Stimulated activated effector memory CD8-positive, alpha-beta T cell treated with anti-CD3 and anti-CD28 coated beads, Interleukin-12 subunit alpha, Interleukin-12 subunit beta, amount 100 ng/mL, for 72 hours (primary cell): ENCODE data around the gene STOX2.
"Not testable (repeated sequence)": the region's sequence is repeated elsewhere in the genome, so short reads cannot be mapped to it uniquely, and the experiment has no call there.

Source experiments
- ATAC-seq: fragments of 150-1000 bp; cut with Tn5 transposase; 2 replicates; pipeline ENCODE4 v1.10.0; 2021
- DNase-seq, 2 donors: peaks; one replicate each; pipeline ENCODE4 v3.0.0; 2021 to 2022; ENCODE audit warnings: low spot score in 2 of 2
- H3K27ac Mint-ChIP-seq: one replicate; pipeline ENCODE4 v1.8.0; 2022; ENCODE audit warnings: mild to moderate bottlenecking, mixed read lengths
- H3K36me3 Mint-ChIP-seq: one replicate; pipeline ENCODE4 v1.8.0; 2022; ENCODE audit warnings: mild to moderate bottlenecking, mixed read lengths
- H3K4me1 Mint-ChIP-seq: one replicate; pipeline ENCODE4 v1.8.0; 2022; ENCODE audit warnings: mixed read lengths
- H3K4me3 Mint-ChIP-seq: one replicate; pipeline ENCODE4 v1.8.0; 2022; ENCODE audit warnings: mild to moderate bottlenecking, mixed read lengths
- H3K9me3 Mint-ChIP-seq: one replicate; pipeline ENCODE4 v1.8.0; 2022; ENCODE audit warnings: mixed read lengths

The STOX2 gene

DNA sequence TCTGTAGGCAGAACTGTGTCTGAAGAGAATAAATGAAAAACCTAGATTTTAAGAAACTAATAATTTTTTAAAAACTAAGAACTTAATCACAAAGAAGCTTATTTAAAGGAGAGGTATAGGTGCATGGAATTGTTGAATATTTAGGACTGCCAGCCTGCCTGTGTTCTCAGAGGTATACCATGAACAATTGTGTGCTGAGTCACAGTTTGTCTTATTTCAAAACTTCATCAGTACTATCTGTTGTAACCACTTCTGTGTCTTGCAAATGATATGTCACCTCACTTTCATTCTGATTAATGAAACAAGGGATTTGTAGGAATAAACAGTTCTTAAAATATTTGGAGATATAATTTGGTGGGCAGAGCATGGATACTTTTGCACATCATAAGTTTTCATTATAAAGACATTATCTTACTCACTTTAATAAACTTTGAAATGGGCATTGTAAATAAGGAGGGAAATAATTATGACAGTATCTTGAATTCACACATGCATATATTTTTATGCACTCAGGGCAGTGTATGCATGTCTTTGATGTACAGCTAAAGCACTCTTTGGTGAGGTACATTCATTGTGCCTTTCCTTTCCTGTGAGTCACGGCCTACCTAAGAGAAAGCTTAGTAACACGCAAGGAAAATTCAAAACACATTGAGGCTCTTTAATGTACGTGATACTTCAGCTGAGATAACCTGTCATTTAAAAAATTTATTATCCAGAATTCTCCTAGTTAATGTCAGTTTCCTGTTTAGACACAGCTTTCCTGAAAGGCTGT, 31.7 kb downstream of the STOX2 start:
- Mint-ChIP-seq H3K9me3 (no peaks in the 10 kb centered on the region), H3K4me1 (no peaks in the 10 kb centered on the region), H3K36me3 (no peaks in the 10 kb centered on the region), H3K27ac (no peak overlapping the region), H3K4me3 (no peak overlapping the region)
- DNase-seq (no peak), ATAC-seq (no peak)

DNA sequence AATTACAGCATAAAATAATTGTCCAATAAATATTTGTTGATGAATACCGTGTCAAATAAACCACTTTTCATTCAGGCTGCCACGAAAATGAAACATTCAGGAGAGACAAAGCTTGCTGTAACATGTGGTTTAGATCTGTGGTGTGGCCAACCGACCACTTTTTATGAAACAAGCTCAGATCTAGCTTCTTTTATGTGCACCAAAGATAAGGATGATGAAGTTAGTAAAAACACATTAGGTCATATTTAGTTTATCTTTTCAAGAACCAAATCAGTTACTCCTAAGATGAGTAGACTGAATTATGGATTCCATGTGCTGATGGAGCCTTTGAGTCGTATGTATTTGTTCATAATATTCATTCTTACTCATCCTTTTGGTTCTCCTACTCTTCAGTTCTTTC, 35.8 kb downstream of the STOX2 start:
- H3K4me1 Mint-ChIP-seq, result no peaks in the 10 kb centered on the region
- no peak for ATAC-seq
- no peaks in the 10 kb centered on the region for H3K36me3 Mint-ChIP-seq
- H3K4me3 Mint-ChIP-seq, result no peak overlapping the region
- H3K27ac Mint-ChIP-seq, result no peak overlapping the region
- no peak for DNase-seq
- H3K9me3 Mint-ChIP-seq, result no peaks in the 10 kb centered on the region

- DNase-seq (no peak), ATAC-seq (no peak)
- Mint-ChIP-seq H3K4me3 (no peak overlapping the region), H3K4me1 (no peaks in the 10 kb centered on the region), H3K9me3 (no peaks in the 10 kb centered on the region), H3K27ac (no peak overlapping the region), H3K36me3 (no peaks in the 10 kb centered on the region)
Observed at GRCh38 chr4:183941964-183942363, 36.9 kb downstream of the STOX2 start.

DNA sequence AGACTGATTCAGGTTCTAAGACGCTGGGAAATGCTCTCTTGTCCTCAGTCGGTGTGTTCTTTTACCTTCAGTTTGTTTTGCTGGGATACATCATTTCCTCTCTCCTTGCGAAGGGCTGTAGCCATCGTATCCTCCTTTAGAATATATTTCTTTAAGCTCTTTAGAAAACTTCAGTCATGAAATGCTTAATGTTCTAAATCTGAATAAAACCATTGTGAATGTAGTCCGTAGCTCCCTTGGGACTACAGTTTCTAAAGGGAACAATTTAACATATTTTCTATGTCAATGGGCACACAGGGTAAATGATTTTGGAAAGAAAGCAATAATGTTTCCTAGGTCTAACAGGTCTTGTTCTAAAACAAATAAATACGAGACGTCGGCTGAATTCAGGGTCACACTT, 40.6 kb downstream of the STOX2 start:
- Mint-ChIP-seq H3K36me3 (no peaks in the 10 kb centered on the region), H3K4me3 (no peak overlapping the region), H3K9me3 (no peaks in the 10 kb centered on the region), H3K4me1 (no peaks in the 10 kb centered on the region), H3K27ac (no peak overlapping the region)
- no peak for DNase-seq
- ATAC-seq, result no peak

DNA sequence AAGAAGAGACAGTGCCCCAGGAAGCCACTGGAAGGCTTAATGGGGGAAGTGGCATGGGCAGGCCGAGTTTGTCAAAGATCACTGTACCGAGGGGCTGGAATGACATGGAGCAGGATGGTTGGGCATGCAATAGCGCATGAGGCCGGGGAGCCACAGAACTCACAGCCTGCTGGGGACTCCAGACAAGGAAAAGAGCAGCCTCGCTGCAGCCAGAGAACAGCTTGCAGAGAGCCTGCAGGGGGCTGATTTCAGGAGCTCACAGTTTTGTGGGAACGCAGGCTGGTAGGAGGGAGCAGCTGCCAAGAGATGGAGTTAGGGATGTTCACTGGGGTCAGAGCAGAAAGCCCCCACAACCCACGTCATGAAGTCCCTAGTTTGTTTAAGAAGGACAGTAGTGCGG, 45.4 kb downstream of the STOX2 start:
- Mint-ChIP-seq H3K36me3 (no peaks in the 10 kb centered on the region), H3K9me3 (no peaks in the 10 kb centered on the region), H3K27ac (no peak overlapping the region), H3K4me3 (no peak overlapping the region), H3K4me1 (no peaks in the 10 kb centered on the region)
- no peak for ATAC-seq
- DNase-seq, result no peak

DNA sequence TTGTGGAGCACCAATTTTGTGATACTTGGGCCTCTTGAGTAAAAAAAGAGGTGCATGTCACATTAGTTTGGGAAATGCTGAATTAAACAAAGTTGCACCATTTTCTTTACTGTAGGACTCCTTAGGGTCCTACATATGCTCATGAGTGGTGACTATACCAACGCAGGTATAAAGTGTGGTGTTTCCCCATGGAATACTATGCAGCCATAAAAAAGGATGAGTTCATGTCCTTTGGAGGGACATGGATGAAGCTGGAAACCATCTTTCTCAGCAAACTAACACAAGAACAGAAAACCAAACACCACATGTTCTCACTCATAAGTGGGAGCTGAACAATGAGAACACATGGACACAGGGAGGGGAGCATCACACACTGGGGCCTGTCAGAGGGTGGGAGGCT, 47.5 kb downstream of the STOX2 start:
- H3K36me3 Mint-ChIP-seq, H3K4me1 Mint-ChIP-seq, H3K9me3 Mint-ChIP-seq, H3K4me3 Mint-ChIP-seq, ATAC-seq, DNase-seq, H3K27ac Mint-ChIP-seq: not testable (repeated sequence)

- H3K4me1 Mint-ChIP-seq, result no peaks in the 10 kb centered on the region
- ATAC-seq, result no peak
- no peak overlapping the region for H3K4me3 Mint-ChIP-seq
- no peak for DNase-seq
- no peak overlapping the region for H3K27ac Mint-ChIP-seq
- no peaks in the 10 kb centered on the region for H3K9me3 Mint-ChIP-seq
- H3K36me3 Mint-ChIP-seq, result no peaks in the 10 kb centered on the region
Observed at GRCh38 chr4:183959319-183960045, 54.4 kb downstream of the STOX2 start.

- no peak for DNase-seq
- H3K4me1 Mint-ChIP-seq, result no peaks in the 10 kb centered on the region
- H3K36me3 Mint-ChIP-seq, result no peaks in the 10 kb centered on the region
- no peak overlapping the region for H3K4me3 Mint-ChIP-seq
- H3K27ac Mint-ChIP-seq, result no peak overlapping the region
- no peak for ATAC-seq
- no peaks in the 10 kb centered on the region for H3K9me3 Mint-ChIP-seq
Observed at GRCh38 chr4:183960046-183960420, 54.9 kb downstream of the STOX2 start.

- Mint-ChIP-seq H3K27ac (no peak overlapping the region), H3K4me1 (no peaks in the 10 kb centered on the region), H3K9me3 (no peaks in the 10 kb centered on the region), H3K4me3 (no peak overlapping the region), H3K36me3 (no peaks in the 10 kb centered on the region)
- DNase-seq (no peak), ATAC-seq (no peak)
Observed at GRCh38 chr4:183960962-183961541, 55.9 kb downstream of the STOX2 start.

GRCh38 chr4:183961795-183962194, 56.7 kb downstream of the STOX2 start:
- Mint-ChIP-seq H3K9me3 (no peaks in the 10 kb centered on the region), H3K4me1 (no peaks in the 10 kb centered on the region), H3K27ac (no peak overlapping the region), H3K4me3 (no peak overlapping the region), H3K36me3 (no peaks in the 10 kb centered on the region)
- DNase-seq, result no peak
- no peak for ATAC-seq

DNA sequence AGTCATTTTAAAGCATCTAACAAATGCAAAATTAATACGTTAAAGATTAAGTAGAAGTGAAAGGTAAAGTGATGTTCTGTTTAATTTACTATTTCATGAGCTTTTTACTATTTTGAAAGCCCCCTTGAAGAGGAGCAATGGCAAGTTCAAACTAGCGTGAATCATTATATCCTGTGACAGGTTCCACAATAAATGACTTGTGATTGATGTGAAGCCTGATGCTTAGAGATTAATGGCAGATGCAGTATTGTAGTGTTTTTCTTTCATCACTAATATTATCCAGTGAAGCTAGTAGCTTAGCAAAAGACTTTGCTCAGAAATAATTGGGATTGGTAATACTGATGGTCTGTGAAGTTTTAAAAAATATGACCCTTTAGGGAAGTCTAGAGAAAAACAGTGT, 57.3 kb downstream of the STOX2 start:
- no peaks in the 10 kb centered on the region for H3K36me3 Mint-ChIP-seq
- no peaks in the 10 kb centered on the region for H3K9me3 Mint-ChIP-seq
- ATAC-seq (no peak), DNase-seq (no peak)
- H3K27ac Mint-ChIP-seq, result no peak overlapping the region
- H3K4me1 Mint-ChIP-seq, result no peaks in the 10 kb centered on the region
- no peak overlapping the region for H3K4me3 Mint-ChIP-seq

- Mint-ChIP-seq H3K9me3 (no peaks in the 10 kb centered on the region), H3K4me1 (no peaks in the 10 kb centered on the region), H3K36me3 (no peaks in the 10 kb centered on the region), H3K27ac (no peak overlapping the region), H3K4me3 (no peak overlapping the region)
- ATAC-seq (no peak), DNase-seq (no peak)
Observed at GRCh38 chr4:183966371-183966770, 61.3 kb downstream of the STOX2 start.

DNA sequence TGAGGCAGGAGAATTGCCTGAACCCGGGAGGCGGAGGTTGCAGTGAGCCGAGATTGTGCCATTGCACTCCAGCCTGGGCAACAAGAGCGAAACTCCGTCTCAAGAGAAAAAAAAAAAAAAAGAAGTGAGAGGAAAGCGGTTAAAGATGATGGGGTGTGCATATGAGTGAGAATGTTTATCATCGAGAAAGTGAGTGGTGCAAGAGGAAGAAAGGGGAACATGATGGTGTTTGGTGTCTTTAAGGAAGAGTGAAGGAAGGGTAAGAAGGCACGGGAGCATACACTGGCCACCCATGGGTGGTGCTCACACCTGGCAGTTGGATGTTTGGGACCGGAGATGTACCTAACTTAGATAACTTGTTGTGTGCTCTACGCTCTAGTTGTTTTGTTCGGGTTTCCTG, 62.2 kb downstream of the STOX2 start:
- H3K9me3 Mint-ChIP-seq, result no peaks in the 10 kb centered on the region
- no peaks in the 10 kb centered on the region for H3K4me1 Mint-ChIP-seq
- no peak overlapping the region for H3K4me3 Mint-ChIP-seq
- no peaks in the 10 kb centered on the region for H3K36me3 Mint-ChIP-seq
- ATAC-seq (no peak), DNase-seq (no peak)
- no peak overlapping the region for H3K27ac Mint-ChIP-seq

DNA sequence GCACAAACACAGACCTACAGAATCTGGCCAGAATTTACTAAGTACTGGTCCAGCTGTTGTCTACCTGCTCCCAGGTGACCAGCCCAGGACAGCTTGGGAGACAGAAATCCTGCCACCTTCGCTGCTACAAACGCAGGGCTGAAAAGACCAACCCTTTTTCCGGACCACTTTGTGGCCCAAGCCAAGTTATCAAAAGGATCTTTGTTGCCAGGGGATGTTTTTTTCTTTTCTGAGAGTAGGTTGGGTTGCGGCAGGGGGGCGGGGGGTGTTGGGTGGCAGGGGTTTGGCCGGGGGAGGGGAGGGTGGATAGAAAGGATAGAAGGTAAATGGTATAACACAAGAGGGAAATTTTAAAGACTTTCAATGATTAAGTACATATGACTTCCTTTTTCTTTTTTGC, 63.4 kb downstream of the STOX2 start:
- H3K27ac Mint-ChIP-seq, result no peak overlapping the region
- no peaks in the 10 kb centered on the region for H3K4me1 Mint-ChIP-seq
- H3K4me3 Mint-ChIP-seq, result no peak overlapping the region
- no peaks in the 10 kb centered on the region for H3K9me3 Mint-ChIP-seq
- no peak for ATAC-seq
- no peak for DNase-seq
- H3K36me3 Mint-ChIP-seq, result no peaks in the 10 kb centered on the region

DNA sequence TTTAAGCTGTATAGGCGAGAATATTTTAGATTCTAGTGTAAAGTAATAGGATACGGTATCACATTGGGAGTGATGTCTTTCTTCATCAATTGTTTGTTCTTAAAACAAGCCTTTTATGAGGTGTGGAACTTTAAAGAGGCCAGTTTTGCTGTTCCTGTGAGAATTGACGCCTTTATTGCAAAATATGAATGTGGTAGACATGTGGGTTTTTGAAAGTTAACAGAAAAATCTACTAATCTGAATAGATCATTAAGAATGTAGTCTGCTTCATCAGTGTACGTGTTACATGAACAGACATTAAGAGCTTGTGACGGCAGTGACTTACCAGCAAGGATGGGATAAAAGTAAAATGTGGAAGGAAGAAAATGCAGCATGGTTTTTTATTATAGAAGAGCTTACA, 63.8 kb downstream of the STOX2 start:
- Mint-ChIP-seq H3K4me1 (no peaks in the 10 kb centered on the region), H3K9me3 (peaks cover 2% of the 10 kb centered on the region), H3K36me3 (no peaks in the 10 kb centered on the region), H3K4me3 (no peak overlapping the region), H3K27ac (no peak overlapping the region)
- ATAC-seq, result no peak
- no peak for DNase-seq

DNA sequence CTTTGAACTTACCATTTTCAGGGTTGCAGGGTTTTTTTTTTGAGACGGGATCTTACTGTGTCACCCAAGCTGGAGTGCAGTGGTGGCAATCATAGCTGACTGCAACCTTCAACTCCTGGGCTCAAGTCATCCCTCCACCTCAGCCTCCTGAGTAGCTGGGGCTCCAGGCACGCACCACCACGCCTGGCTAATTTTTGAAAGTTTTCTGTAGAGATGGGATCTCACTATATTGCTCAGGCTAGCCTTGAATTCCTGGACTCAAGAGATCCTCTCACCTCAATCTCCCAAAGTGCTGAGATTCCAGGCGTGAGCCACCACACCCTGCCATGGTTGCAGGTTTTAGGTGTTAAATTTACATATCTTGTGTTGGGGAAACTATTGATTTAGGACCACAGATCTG, 64.5 kb downstream of the STOX2 start:
- no peak for DNase-seq
- no peak for ATAC-seq
- no peak overlapping the region for H3K27ac Mint-ChIP-seq
- H3K4me1 Mint-ChIP-seq, result no peaks in the 10 kb centered on the region
- H3K4me3 Mint-ChIP-seq, result no peak overlapping the region
- H3K36me3 Mint-ChIP-seq, result no peaks in the 10 kb centered on the region
- peaks cover 9% of the 10 kb centered on the region for H3K9me3 Mint-ChIP-seq
